ENCODE data around the gene NUCKS1. TPM values are rescaled to one million over a fixed set of nuclear protein-coding genes. Genes with fewer than 3 reads are reported as not detected.

NUCKS1 gene
- total RNA-seq, 1 experiment from 2014 or later, result 205 TPM

- ChIA-PET POLR2A (no interaction called here), CTCF (no interaction called here)
- Histone ChIP-seq H3K36me3 (ENCODE audit: control insufficient read depth, insufficient read depth, low read length) (no peaks in the 10 kb centered on the region), H3K4me1 (peaks cover 2% of the 10 kb centered on the region), H3K27me3 (replicated peaks; ENCODE audit: control insufficient read depth, insufficient read depth, low read length) (no peaks in the 10 kb centered on the region), H3K4me3 (ENCODE audit: low read depth, low read length) (no peak overlapping the region), H3K9me3 (no peaks in the 10 kb centered on the region)
- no peak for DNase-seq
- H3K4me1 Mint-ChIP-seq (ENCODE audit: low read depth, unreplicated experiment), result no peaks in the 10 kb centered on the region
- no peaks in the 10 kb centered on the region for H3K36me3 Mint-ChIP-seq (ENCODE audit: insufficient read depth, unreplicated experiment)
- no peaks in the 10 kb centered on the region for H3K27me3 Mint-ChIP-seq (ENCODE audit: insufficient read depth, unreplicated experiment)
- no peaks in the 10 kb centered on the region for H3K9me3 Mint-ChIP-seq (ENCODE audit: unreplicated experiment)
- no peak overlapping the region for H3K27ac Mint-ChIP-seq (ENCODE audit: unreplicated experiment)
- H3K4me3 Mint-ChIP-seq (ENCODE audit: unreplicated experiment), result no peak overlapping the region
- no TSS peak for BruUV-seq (replicated peaks)
- intact Hi-C loops (cut with micrococcal nuclease; ENCODE audit: unreplicated experiment), result no loop called here
- no peak for TF ChIP-seq CTCF (IDR thresholded peaks at IDR 0.05; ENCODE audit: insufficient read depth in 1 of 2, low read depth in 1 of 2, low read length in 1 of 2, severe bottlenecking in 1 of 2, unreplicated experiment in 1 of 2)
These were observed 14.6 kb upstream of the NUCKS1 start for GRCh38 chr1:205764578-205764977.

GRCh38 chr1:205763980-205764379 is 14.0 kb upstream of the NUCKS1 start:
- no peaks in the 10 kb centered on the region for H3K4me1 ChIP-seq
- no peak overlapping the region for H3K4me3 Mint-ChIP-seq (ENCODE audit: unreplicated experiment)
- H3K9me3 ChIP-seq, result no peaks in the 10 kb centered on the region
- ChIA-PET POLR2A (no interaction called here), CTCF (no interaction called here)
- H3K36me3 ChIP-seq (ENCODE audit: control insufficient read depth, insufficient read depth, low read length), result no peaks in the 10 kb centered on the region
- no peak overlapping the region for H3K4me3 ChIP-seq (ENCODE audit: low read depth, low read length)
- no TSS peak for BruUV-seq (replicated peaks)
- no peaks in the 10 kb centered on the region for H3K27me3 Mint-ChIP-seq (ENCODE audit: insufficient read depth, unreplicated experiment)
- no peak overlapping the region for H3K27ac Mint-ChIP-seq (ENCODE audit: unreplicated experiment)
- intact Hi-C loops (cut with micrococcal nuclease; ENCODE audit: unreplicated experiment), result no loop called here
- H3K9me3 Mint-ChIP-seq (ENCODE audit: unreplicated experiment), result no peaks in the 10 kb centered on the region
- H3K4me1 Mint-ChIP-seq (ENCODE audit: low read depth, unreplicated experiment), result no peaks in the 10 kb centered on the region
- no peaks in the 10 kb centered on the region for H3K36me3 Mint-ChIP-seq (ENCODE audit: insufficient read depth, unreplicated experiment)
- no peak for DNase-seq
- TF ChIP-seq CTCF (IDR thresholded peaks at IDR 0.05; ENCODE audit: insufficient read depth in 1 of 2, low read depth in 1 of 2, low read length in 1 of 2, severe bottlenecking in 1 of 2, unreplicated experiment in 1 of 2), result no peak
- no peaks in the 10 kb centered on the region for H3K27me3 ChIP-seq (replicated peaks; ENCODE audit: control insufficient read depth, insufficient read depth, low read length)

- intact Hi-C loops (cut with micrococcal nuclease; ENCODE audit: unreplicated experiment), result no loop called here
These were observed 10.6 kb upstream of the NUCKS1 start for GRCh38 chr1:205760606-205761005.

More at GRCh38 chr1:205760606-205761005, 10.6 kb upstream of the NUCKS1 start:
- Mint-ChIP-seq H3K36me3 (ENCODE audit: insufficient read depth, unreplicated experiment) (no peaks in the 10 kb centered on the region), H3K4me3 (ENCODE audit: unreplicated experiment) (no peak overlapping the region), H3K9me3 (ENCODE audit: unreplicated experiment) (no peaks in the 10 kb centered on the region), H3K27me3 (ENCODE audit: insufficient read depth, unreplicated experiment) (peaks cover 7% of the 10 kb centered on the region), H3K27ac (ENCODE audit: unreplicated experiment) (no peak overlapping the region), H3K4me1 (ENCODE audit: low read depth, unreplicated experiment) (no peaks in the 10 kb centered on the region)
- no TSS peak for BruUV-seq (replicated peaks)
- Histone ChIP-seq H3K9me3 (no peaks in the 10 kb centered on the region), H3K4me3 (ENCODE audit: low read depth, low read length) (no peak overlapping the region), H3K36me3 (ENCODE audit: control insufficient read depth, insufficient read depth, low read length) (no peaks in the 10 kb centered on the region), H3K4me1 (no peaks in the 10 kb centered on the region), H3K27me3 (replicated peaks; ENCODE audit: control insufficient read depth, insufficient read depth, low read length) (no peaks in the 10 kb centered on the region)
- CTCF ChIA-PET, result interaction anchor here (0.5 kb wide), 1 partner anchor 103 kb away, joined by 5 read pairs; no protein-coding TSS in a partner anchor
- DNase-seq, result no peak
- POLR2A ChIA-PET, result no interaction called here
- TF ChIP-seq CTCF (IDR thresholded peaks at IDR 0.05; ENCODE audit: insufficient read depth in 1 of 2, low read depth in 1 of 2, low read length in 1 of 2, severe bottlenecking in 1 of 2, unreplicated experiment in 1 of 2), result no peak
